Adrenal gland (tissue), 12 donors: ENCODE measurements around the gene SHKBP1. TPM values are rescaled to one million over a fixed set of nuclear protein-coding genes. Genes with fewer than 3 reads are reported as not detected.

Source experiments
- DNase-seq, 7 donors: peaks; one replicate each; pipeline ENCODE4 v3.0.0-alpha.2; 2019 to 2020
- H3K27ac ChIP-seq, 5 donors: fragments of 200-600 bp; sonication (generic) in 4 of 5; 1 replicate in 3 of 5; 2 replicates in 2 of 5; pipeline versions ENCODE4 v1.5.1 to v1.8.0; 2016 to 2020; ENCODE audit warnings: mild to moderate bottlenecking in 1 of 5
- H3K27me3 ChIP-seq: fragments of 200-600 bp; 2 replicates; pipeline ENCODE4 v1.8.0; 2021
- H3K36me3 ChIP-seq, 2 donors: fragments of 200-600 bp; replicated peaks in 1 of 2; 1 replicate in 1 of 2; 2 replicates in 1 of 2; pipeline versions ENCODE4 v1.5.1 to v1.8.0; 2018 to 2022
- H3K4me1 ChIP-seq, 2 donors: fragments of 200-600 bp; replicated peaks in 1 of 2; 1 replicate in 1 of 2; 2 replicates in 1 of 2; pipeline versions ENCODE4 v1.5.1 to v1.8.0; 2018 to 2021
- H3K4me3 ChIP-seq, 4 donors: fragments of 200-600 bp; sonication (generic) in 3 of 4; one replicate each; pipeline ENCODE4 v1.5.1; 2016 to 2018
- H3K9me3 ChIP-seq, 3 donors: fragments of 200-600 bp; sonication (generic) in 1 of 3; replicated peaks in 1 of 3; 1 replicate in 2 of 3; 2 replicates in 1 of 3; pipeline versions ENCODE4 v1.5.1 to v1.8.0; 2016 to 2021
- POLR2A ChIP-seq, 2 donors: fragments of 450-650 bp; IDR thresholded peaks; one replicate each; pipeline ENCODE4 v1.6.1; 2017; ENCODE audit warnings: antibody characterized with exemption in 2 of 2, mild to moderate bottlenecking in 2 of 2, moderate library complexity in 1 of 2
- WGBS, 4 donors: extraction: QIAGEN DNeasy Blood & Tissue Kit in 2 of 4; methylation state at CpG; one replicate each; pipeline versions ENCODE4 v1.1.5 to v1.1.7; 2013 to 2017; 5-methylcytosine and 5-hydroxymethylcytosine counted together
- intact Hi-C, 2 donors: fragments of 100-400 bp; cut with DNase I; formaldehyde crosslinking; loops; one replicate each; pipeline versions ENCODE4 v1.14.1 to v1.15.0; 2022 to 2023
- polyA plus RNA-seq, 3 donors: library from polyadenylated mRNA; stranded (reverse); fragments of 200-250 nt in 2 of 3; fragments of 350-450 nt in 1 of 3; fragmentation: Illumina TruSeq in 1 of 3; extraction: RNeasy Lipid Tissue Mini Kit (QIAGEN cat#74804) in 1 of 3; gene quantifications; one replicate each; pipeline ENCODE4 v1.2.3, GENCODE V29; 2013 to 2014
- total RNA-seq, 9 donors: library from RNA; depleted of rRNA in 4 of 9; stranded (reverse); fragments of >200 nt in 4 of 9; fragments of 120-200 nt in 1 of 9; fragmentation: NEBNext Ultra II Directional in 1 of 9; extraction: Animal tissue kit (Norgen Biotek cat#: 25700) in 1 of 9; gene quantifications; one replicate each; pipeline versions ENCODE4 v1.1.0 to v1.2.4, GENCODE V29; 2013 to 2023
- TF ChIP-seq, protein P1 (sequence below), 6 experiments: fragments of 450-650 bp in 4 of 6; fragments of 200-600 bp in 2 of 6; sonication (generic) in 1 of 6; IDR thresholded peaks; 1 replicate in 5 of 6; 2 replicates in 1 of 6; pipeline versions ENCODE4 v1.5.1 to v1.8.0; 2016 to 2021; ENCODE audit warnings: antibody characterized with exemption in 6 of 6, mild to moderate bottlenecking in 2 of 6, moderate library complexity in 1 of 6
- donor health status: healthy with polysubstance abuse.
- donor health status: Bipolar disorder and iron deficiency.
- donor health status: DM: yes; HTN: yes; CAD: no.
- donor health status: DM: no; HTN: no; CAD: no.
- donor health status: DM: no; HTN: no; CAD: no.
- donor health status: DM: yes; HTN: yes; CAD: no.

The SHKBP1 gene
- total and polyA plus RNA-seq, 12 donors = 12.5 to 157 (median 51.6) TPM

DNA sequence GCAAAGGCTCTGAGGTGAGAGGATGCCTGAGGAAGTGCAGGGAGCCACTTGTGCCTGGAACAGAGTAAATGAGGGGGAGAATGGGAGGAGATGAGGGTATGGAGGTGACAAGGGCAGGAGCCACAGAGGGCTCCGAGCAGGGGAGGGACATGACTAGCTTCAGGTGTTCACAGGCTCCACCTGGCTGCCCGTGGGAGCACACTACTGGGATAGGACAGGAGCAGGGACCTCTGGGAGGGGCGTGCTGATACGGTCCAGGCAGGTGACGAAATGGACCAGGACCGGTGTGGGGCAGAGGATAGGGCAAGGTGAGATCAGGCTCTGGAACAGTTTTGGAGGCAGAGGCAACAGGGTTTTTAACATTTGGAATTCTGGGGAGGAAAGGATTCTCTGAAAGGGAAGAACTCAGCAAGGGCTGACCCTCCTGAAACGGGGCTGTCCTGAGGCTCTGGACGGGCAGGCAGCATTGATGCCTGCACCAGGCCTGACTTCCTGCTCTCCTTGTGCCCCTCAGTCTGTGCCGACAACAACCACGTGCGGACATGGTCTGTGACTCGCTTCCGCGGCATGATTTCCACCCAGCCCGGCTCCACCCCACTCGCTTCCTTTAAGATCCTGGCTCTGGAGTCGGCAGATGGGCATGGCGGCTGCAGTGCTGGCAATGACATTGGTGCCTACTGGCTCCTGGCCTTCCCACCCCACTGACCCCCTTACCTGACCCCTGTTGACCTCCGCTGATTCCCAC lies 11.6 kb downstream of the SHKBP1 start:
- Histone ChIP-seq H3K27me3 (no peaks in the 10 kb centered on the region), H3K4me1 (no peaks in the 10 kb centered on the region), H3K9me3 (no peaks in the 10 kb centered on the region), H3K36me3 (no peaks in the 10 kb centered on the region), H3K27ac (no peak overlapping the region), H3K4me3 (no peak overlapping the region)
- no peak for TF ChIP-seq POLR2A (IDR thresholded peaks at IDR 0.05)
- TF ChIP-seq, protein P1, sequence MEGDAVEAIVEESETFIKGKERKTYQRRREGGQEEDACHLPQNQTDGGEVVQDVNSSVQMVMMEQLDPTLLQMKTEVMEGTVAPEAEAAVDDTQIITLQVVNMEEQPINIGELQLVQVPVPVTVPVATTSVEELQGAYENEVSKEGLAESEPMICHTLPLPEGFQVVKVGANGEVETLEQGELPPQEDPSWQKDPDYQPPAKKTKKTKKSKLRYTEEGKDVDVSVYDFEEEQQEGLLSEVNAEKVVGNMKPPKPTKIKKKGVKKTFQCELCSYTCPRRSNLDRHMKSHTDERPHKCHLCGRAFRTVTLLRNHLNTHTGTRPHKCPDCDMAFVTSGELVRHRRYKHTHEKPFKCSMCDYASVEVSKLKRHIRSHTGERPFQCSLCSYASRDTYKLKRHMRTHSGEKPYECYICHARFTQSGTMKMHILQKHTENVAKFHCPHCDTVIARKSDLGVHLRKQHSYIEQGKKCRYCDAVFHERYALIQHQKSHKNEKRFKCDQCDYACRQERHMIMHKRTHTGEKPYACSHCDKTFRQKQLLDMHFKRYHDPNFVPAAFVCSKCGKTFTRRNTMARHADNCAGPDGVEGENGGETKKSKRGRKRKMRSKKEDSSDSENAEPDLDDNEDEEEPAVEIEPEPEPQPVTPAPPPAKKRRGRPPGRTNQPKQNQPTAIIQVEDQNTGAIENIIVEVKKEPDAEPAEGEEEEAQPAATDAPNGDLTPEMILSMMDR (IDR thresholded peaks at IDR 0.05) = no peak
- WGBS, 4 donors = 86 to 93% (median 92%) methylated on average over 16 to 19 of the region's 19 CpGs
- intact Hi-C loops = no loop called here
- no peak for DNase-seq

DNA sequence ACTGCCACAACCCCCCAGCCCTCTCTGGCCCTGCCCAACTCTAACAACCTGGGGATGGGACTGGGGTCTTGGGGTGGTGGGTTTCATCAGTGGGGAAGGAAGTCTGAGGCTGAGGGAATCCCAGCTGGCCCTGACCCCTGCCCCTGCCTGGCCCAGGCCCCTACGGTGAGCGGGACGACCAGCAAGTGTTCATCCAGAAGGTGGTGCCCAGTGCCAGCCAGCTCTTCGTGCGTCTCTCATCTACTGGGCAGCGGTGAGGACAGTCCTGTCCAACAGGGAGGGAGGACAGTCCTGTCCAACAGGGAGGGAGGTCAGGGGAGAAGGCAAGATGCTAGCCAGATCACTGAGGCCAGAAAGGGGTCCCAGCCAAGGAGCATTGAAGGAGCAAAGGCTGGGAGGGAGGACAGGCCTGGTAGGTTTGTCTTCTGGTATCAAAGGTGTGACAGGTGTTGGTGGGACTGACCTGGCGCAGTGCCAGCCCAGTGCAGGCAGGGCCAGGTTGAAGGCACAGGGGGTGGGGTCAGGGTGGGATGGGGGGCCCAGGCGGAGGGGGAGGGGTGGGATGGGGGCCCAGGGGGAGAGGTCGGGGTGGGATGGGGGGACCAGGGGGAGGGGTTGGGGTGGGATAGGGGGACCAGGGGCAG lies 12.4 kb downstream of the SHKBP1 start:
- no peak for TF ChIP-seq POLR2A (IDR thresholded peaks at IDR 0.05)
- TF ChIP-seq, protein P1 (IDR thresholded peaks at IDR 0.05) = no peak

DNA sequence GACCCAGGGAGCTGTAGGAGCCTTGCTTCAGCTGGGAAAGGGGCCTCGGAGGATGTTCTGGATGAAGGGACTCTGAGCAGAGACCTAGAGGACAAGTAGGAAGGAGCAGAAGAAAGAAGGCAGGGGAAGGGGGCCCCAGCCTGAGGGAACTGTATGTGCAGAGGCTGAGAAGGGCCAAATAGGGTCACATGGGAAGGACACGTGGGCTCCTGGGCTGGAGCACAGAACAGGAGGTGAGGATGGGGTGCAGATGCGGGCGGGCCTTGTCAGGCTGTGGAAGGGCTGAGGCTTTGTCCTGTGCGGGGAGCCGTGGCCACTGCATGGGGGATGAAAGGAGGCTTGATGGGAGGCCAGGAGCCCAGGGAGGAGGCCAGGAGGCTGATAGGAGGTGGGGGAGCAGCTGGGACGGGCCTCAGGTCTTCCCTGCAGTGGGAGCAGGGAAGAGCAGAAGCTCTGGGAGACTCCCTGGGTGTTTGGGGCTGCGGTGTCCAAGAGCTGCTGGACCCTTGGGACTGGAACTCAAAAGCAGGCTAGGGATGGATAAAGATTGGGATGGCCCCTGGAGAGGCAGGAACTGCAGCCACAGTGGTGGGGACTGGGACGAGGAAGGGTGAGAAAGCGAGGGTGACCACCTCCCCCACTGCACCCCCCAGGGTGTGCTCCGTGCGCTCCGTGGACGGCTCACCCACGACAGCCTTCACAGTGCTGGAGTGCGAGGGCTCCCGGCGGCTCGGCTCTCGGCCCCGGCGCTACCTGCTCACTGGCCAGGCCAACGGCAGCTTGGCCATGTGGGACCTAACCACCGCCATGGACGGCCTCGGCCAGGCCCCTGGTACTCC lies 13.1 kb downstream of the SHKBP1 start:
- no peaks in the 10 kb centered on the region for H3K36me3 ChIP-seq
- 93 to 95% (median 94%) methylated on average over 14 to 26 of the region's 26 CpGs for WGBS, 4 donors
- H3K9me3 ChIP-seq = no peaks in the 10 kb centered on the region
- intact Hi-C loops = loop anchor here in 1 of 2 donors (10.0 kb wide), 1 partner anchor 125 kb away; the partner anchor contains the start of genes BLVRB and SPTBN4
- DNase-seq = no peak
- no peaks in the 10 kb centered on the region for H3K4me1 ChIP-seq
- TF ChIP-seq, protein P1 (IDR thresholded peaks at IDR 0.05) = no peak
- TF ChIP-seq POLR2A (IDR thresholded peaks at IDR 0.05) = no peak
- no peak overlapping the region for H3K27ac ChIP-seq
- H3K27me3 ChIP-seq = no peaks in the 10 kb centered on the region
- H3K4me3 ChIP-seq = no peak overlapping the region

More for the DNA sequence above, 12.4 kb downstream of the SHKBP1 start:
- no peaks in the 10 kb centered on the region for H3K36me3 ChIP-seq
- 79 to 94% (median 88%) methylated on average over 5 to 9 of the region's 9 CpGs for WGBS, 4 donors
- H3K4me3 ChIP-seq = no peak overlapping the region
- no peaks in the 10 kb centered on the region for H3K9me3 ChIP-seq
- intact Hi-C loops = no loop called here
- DNase-seq = no peak
- H3K27me3 ChIP-seq = no peaks in the 10 kb centered on the region
- H3K27ac ChIP-seq = no peak overlapping the region
- H3K4me1 ChIP-seq = no peaks in the 10 kb centered on the region
